ENCODE measurements around the gene BCAS1. TPM values are rescaled to one million over a fixed set of nuclear protein-coding genes. Genes with fewer than 3 reads are reported as not detected.

The BCAS1 gene
- total and polyA plus RNA-seq, 2 donors (not counting 1 experiment from before 2014, with no cell fraction given), result 0.97 to 1.1 TPM

GRCh38 chr20:54083459-54083858, 13.1 kb upstream of the BCAS1 start:
- Mint-ChIP-seq H3K27me3 (no peaks in the 10 kb centered on the region), H3K27ac (no peak overlapping the region), H3K9me3 (ENCODE audit: insufficient read depth) (no peaks in the 10 kb centered on the region), H3K4me3 (no peak overlapping the region), H3K4me1 (peaks cover 30% of the 10 kb centered on the region)
- ATAC-seq (ENCODE audit: low read depth) (no peak), DNase-seq (no peak)
- intact Hi-C loops (cut with micrococcal nuclease), result no loop called here
- H4K20me1 ChIP-seq (ENCODE audit: control insufficient read depth, insufficient read depth, low read length, poor library complexity, severe bottlenecking), result no peaks in the 10 kb centered on the region
- H3K79me2 ChIP-seq (ENCODE audit: control insufficient read depth, insufficient read depth, low read length), result no peaks in the 10 kb centered on the region
- no peak overlapping the region for H3K27ac ChIP-seq (ENCODE audit: low read length in 2 of 2)
- no peaks in the 10 kb centered on the region for H3K27me3 ChIP-seq (replicated peaks in 1 of 4; ENCODE audit: control extremely low read depth in 1 of 4, control insufficient read depth in 3 of 4, insufficient read depth in 4 of 4, low read length in 3 of 4)
- H3K9ac ChIP-seq (ENCODE audit: low read length), result no peak overlapping the region
- H3K9me3 ChIP-seq (ENCODE audit: control extremely low read depth in 1 of 3, control insufficient read depth in 2 of 3, insufficient read depth in 1 of 3, low read length in 2 of 3), result no peaks in the 10 kb centered on the region
- H3K4me3 ChIP-seq (ENCODE audit: control extremely low read depth in 1 of 5, extremely low read depth in 1 of 5, insufficient read depth in 1 of 5, low read depth in 2 of 5, low read length in 4 of 5), result peak overlapping the region in 1 of 5 experiments; percentile 10
- no peak overlapping the region for H2AFZ ChIP-seq (ENCODE audit: insufficient read depth, low read depth, low read length, poor library complexity, severe bottlenecking)
- POLR2A ChIA-PET, result no interaction called here
- TF ChIP-seq CTCF (IDR thresholded peaks at IDR 0.05) (no peak), EZH2 (IDR thresholded peaks at IDR 0.05; ENCODE audit: borderline replicate concordance, insufficient read depth, low read depth, low read length, poor library complexity, severe bottlenecking) (no peak)
- no peaks in the 10 kb centered on the region for H3K36me3 ChIP-seq (replicated peaks in 1 of 2; ENCODE audit: control extremely low read depth in 1 of 2, control insufficient read depth in 1 of 2, extremely low read depth in 1 of 2, insufficient read depth in 2 of 2, low read length in 1 of 2)
- CTCF ChIA-PET, result interaction anchor here (0.7 to 0.8 kb wide), 2 partner anchors 21 to 27 kb away, joined by 3 read pairs; no protein-coding TSS in a partner anchor
- peak overlapping the region; percentile 20 for H3K4me2 ChIP-seq (replicated peaks; ENCODE audit: low read depth, low read length, poor library complexity, severe bottlenecking)
- peaks cover 20 to 21% of the 10 kb centered on the region in 2 donors for H3K4me1 ChIP-seq (ENCODE audit: control insufficient read depth in 2 of 2, insufficient read depth in 2 of 2, low read length in 2 of 2)

GRCh38 chr20:54082100-54082499, 11.7 kb upstream of the BCAS1 start:
- H3K27me3 Mint-ChIP-seq, result no peaks in the 10 kb centered on the region
- WGBS (ENCODE audit: insufficient coverage), result no CpG with 5 or more reads among the region's 6 CpGs
- intact Hi-C loops (cut with micrococcal nuclease), result no loop called here

More at GRCh38 chr20:54082100-54082499, 11.7 kb upstream of the BCAS1 start:
- H3K36me3 ChIP-seq (replicated peaks in 1 of 2; ENCODE audit: control extremely low read depth in 1 of 2, control insufficient read depth in 1 of 2, extremely low read depth in 1 of 2, insufficient read depth in 2 of 2, low read length in 1 of 2), result no peaks in the 10 kb centered on the region
- DNase-seq, result no peak
- no peaks in the 10 kb centered on the region for H3K79me2 ChIP-seq (ENCODE audit: control insufficient read depth, insufficient read depth, low read length)
- no peak for ATAC-seq (ENCODE audit: low read depth)
- peaks cover 24 to 25% of the 10 kb centered on the region in 2 donors for H3K4me1 ChIP-seq (ENCODE audit: control insufficient read depth in 2 of 2, insufficient read depth in 2 of 2, low read length in 2 of 2)
- no peaks in the 10 kb centered on the region for H4K20me1 ChIP-seq (ENCODE audit: control insufficient read depth, insufficient read depth, low read length, poor library complexity, severe bottlenecking)
- H3K27ac ChIP-seq (ENCODE audit: low read length in 2 of 2), result no peak overlapping the region
- no peak for TF ChIP-seq EZH2 (IDR thresholded peaks at IDR 0.05; ENCODE audit: borderline replicate concordance, insufficient read depth, low read depth, low read length, poor library complexity, severe bottlenecking)
- no peak for TF ChIP-seq CTCF (IDR thresholded peaks at IDR 0.05)
- Mint-ChIP-seq H3K27ac (no peak overlapping the region), H3K4me1 (peaks cover 38% of the 10 kb centered on the region), H3K9me3 (ENCODE audit: insufficient read depth) (peaks cover 2% of the 10 kb centered on the region), H3K4me3 (no peak overlapping the region)
- no peak overlapping the region for H3K4me3 ChIP-seq (ENCODE audit: control extremely low read depth in 1 of 5, extremely low read depth in 1 of 5, insufficient read depth in 1 of 5, low read depth in 2 of 5, low read length in 4 of 5)
- no peak overlapping the region for H3K9ac ChIP-seq (ENCODE audit: low read length)
- ChIA-PET CTCF (interaction anchor here (1.0 to 1.2 kb wide), 2 partner anchors 21 to 22 kb away, joined by 3 to 5 read pairs; no protein-coding TSS in a partner anchor), POLR2A (interaction anchor here (0.5 kb wide), 1 partner anchor 77 kb away, joined by 3 read pairs; no protein-coding TSS in a partner anchor)
- H3K27me3 ChIP-seq (replicated peaks in 1 of 4; ENCODE audit: control extremely low read depth in 1 of 4, control insufficient read depth in 3 of 4, insufficient read depth in 4 of 4, low read length in 3 of 4), result no peaks in the 10 kb centered on the region
- peak overlapping the region; percentile 35 for H2AFZ ChIP-seq (ENCODE audit: insufficient read depth, low read depth, low read length, poor library complexity, severe bottlenecking)
- H3K4me2 ChIP-seq (replicated peaks; ENCODE audit: low read depth, low read length, poor library complexity, severe bottlenecking), result peak overlapping the region; percentile 7
- H3K9me3 ChIP-seq (ENCODE audit: control extremely low read depth in 1 of 3, control insufficient read depth in 2 of 3, insufficient read depth in 1 of 3, low read length in 2 of 3), result no peaks in the 10 kb centered on the region

Measured in B cell (primary cell).